ENCODE results near the gene ABR. TPM values are rescaled to one million over a fixed set of nuclear protein-coding genes. Genes with fewer than 3 reads are reported as not detected.

Gene ABR
- total RNA-seq, 1 donor from 2014 or later: 119 TPM

DNA sequence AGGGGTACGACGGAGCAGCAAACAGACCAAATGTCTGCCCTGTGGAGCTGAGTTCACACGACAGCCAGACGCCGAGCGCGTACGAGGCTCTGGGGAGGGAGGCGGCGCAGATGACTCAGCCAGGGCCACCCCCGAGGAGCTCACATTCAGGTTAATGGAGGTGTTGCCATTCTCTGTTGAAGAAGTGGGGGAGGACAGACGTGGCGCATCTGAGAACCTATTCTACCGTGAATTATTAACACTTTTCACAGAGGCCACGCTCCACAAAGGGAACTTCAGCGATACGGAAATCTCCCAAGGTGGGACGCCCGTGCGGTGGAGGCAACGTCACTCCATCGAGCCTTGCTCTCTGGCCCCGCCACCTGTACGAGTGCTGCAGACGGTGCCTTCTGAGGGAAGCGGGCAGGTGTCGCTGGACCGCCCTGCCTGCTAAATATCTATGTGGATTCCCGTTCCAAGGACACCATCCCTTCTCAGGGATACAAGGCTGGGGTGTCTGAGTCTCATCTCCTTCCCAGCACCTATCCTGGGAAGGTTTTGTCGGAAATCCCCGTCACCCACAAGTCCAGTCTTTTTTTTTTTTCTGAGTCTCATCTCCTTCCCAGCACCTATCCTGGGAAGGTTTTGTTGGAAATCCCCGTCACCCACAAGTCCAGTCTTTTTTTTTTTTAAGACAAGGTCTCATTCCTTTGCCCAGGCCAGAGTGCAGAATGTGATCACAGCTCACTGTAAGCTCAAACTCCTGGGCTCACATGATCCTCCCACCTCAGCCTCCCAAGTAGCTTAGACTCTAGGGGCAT lies 19.0 kb downstream of the ABR start:
- no peak for DNase-seq (ENCODE audit: low spot score)
- H3K36me3 Mint-ChIP-seq (ENCODE audit: low read depth): no peaks in the 10 kb centered on the region
- no peak overlapping the region for H3K27ac Mint-ChIP-seq (ENCODE audit: unreplicated experiment)
- H3K4me3 Mint-ChIP-seq (ENCODE audit: unreplicated experiment): no peak overlapping the region
- TF ChIP-seq, protein P1, sequence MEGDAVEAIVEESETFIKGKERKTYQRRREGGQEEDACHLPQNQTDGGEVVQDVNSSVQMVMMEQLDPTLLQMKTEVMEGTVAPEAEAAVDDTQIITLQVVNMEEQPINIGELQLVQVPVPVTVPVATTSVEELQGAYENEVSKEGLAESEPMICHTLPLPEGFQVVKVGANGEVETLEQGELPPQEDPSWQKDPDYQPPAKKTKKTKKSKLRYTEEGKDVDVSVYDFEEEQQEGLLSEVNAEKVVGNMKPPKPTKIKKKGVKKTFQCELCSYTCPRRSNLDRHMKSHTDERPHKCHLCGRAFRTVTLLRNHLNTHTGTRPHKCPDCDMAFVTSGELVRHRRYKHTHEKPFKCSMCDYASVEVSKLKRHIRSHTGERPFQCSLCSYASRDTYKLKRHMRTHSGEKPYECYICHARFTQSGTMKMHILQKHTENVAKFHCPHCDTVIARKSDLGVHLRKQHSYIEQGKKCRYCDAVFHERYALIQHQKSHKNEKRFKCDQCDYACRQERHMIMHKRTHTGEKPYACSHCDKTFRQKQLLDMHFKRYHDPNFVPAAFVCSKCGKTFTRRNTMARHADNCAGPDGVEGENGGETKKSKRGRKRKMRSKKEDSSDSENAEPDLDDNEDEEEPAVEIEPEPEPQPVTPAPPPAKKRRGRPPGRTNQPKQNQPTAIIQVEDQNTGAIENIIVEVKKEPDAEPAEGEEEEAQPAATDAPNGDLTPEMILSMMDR (IDR thresholded peaks at IDR 0.05): no peak
- H3K27me3 Mint-ChIP-seq (ENCODE audit: low read depth): no peaks in the 10 kb centered on the region
- no peaks in the 10 kb centered on the region for H3K9me3 Mint-ChIP-seq (ENCODE audit: low read depth)
- peaks cover 8% of the 10 kb centered on the region for H3K4me1 Mint-ChIP-seq (ENCODE audit: low read depth)

- H3K36me3 Mint-ChIP-seq (ENCODE audit: low read depth): no peaks in the 10 kb centered on the region
- H3K27ac Mint-ChIP-seq (ENCODE audit: unreplicated experiment): no peak overlapping the region
- H3K4me1 Mint-ChIP-seq (ENCODE audit: low read depth): peaks cover 10% of the 10 kb centered on the region
- no peak for DNase-seq (ENCODE audit: low spot score)
- H3K9me3 Mint-ChIP-seq (ENCODE audit: low read depth): no peaks in the 10 kb centered on the region
- H3K27me3 Mint-ChIP-seq (ENCODE audit: low read depth): no peaks in the 10 kb centered on the region
- TF ChIP-seq, protein P1 (IDR thresholded peaks at IDR 0.05): no peak
- H3K4me3 Mint-ChIP-seq (ENCODE audit: unreplicated experiment): no peak overlapping the region
These were observed 20.2 kb downstream of the ABR start for GRCh38 chr17:1159431-1160180.

DNA sequence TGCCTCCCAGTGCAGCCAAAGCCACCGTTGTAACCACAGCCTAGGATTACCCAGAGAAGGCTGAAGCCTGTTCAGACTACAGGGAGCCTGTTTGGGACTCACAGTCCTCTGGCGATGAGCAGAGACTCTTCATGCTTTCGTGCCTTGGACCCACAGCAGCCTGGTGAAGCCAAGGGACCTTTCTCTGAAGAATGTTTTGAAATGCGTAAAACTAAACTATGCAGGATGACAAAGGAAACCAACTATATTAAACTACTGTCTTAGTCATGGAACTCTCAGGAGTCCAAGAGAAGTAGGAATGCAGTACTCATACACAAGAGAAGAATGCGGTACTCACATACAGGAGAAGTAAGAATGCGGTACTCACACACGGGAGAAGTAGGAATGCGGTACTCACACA lies 20.9 kb downstream of the ABR start:
- Mint-ChIP-seq H3K9me3 (ENCODE audit: low read depth) (no peaks in the 10 kb centered on the region), H3K27ac (ENCODE audit: unreplicated experiment) (peak overlapping the region; percentile 68), H3K4me1 (ENCODE audit: low read depth) (peaks cover 10% of the 10 kb centered on the region), H3K27me3 (ENCODE audit: low read depth) (no peaks in the 10 kb centered on the region), H3K4me3 (ENCODE audit: unreplicated experiment) (no peak overlapping the region), H3K36me3 (ENCODE audit: low read depth) (no peaks in the 10 kb centered on the region)
- TF ChIP-seq, protein P1 (IDR thresholded peaks at IDR 0.05): no peak
- DNase-seq (ENCODE audit: low spot score): no peak

DNA sequence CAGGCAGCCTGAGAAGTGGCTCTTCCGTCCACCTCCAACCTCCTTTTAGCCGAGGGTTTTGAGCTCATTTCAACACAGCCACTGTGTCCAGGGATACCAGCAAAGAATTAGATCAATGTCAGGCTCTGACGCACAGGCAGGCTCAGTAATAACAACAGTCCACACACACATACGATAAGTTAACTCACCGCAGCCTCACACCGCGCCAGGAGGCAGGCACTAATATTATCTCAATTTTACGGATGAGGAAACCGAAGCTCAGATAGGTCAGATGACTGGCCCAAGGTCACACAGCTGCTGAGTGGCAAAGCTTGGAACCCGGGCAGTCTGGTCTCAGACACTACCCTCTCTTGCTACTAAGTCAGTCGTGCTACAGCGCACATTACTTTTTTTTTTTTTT lies 22.9 kb downstream of the ABR start:
- H3K4me1 Mint-ChIP-seq (ENCODE audit: low read depth): peaks cover 10% of the 10 kb centered on the region
- H3K4me3 Mint-ChIP-seq (ENCODE audit: unreplicated experiment): no peak overlapping the region
- H3K9me3 Mint-ChIP-seq (ENCODE audit: low read depth): no peaks in the 10 kb centered on the region
- H3K27me3 Mint-ChIP-seq (ENCODE audit: low read depth): no peaks in the 10 kb centered on the region
- no peaks in the 10 kb centered on the region for H3K36me3 Mint-ChIP-seq (ENCODE audit: low read depth)
- TF ChIP-seq, protein P1 (IDR thresholded peaks at IDR 0.05): no peak
- no peak overlapping the region for H3K27ac Mint-ChIP-seq (ENCODE audit: unreplicated experiment)
- DNase-seq (ENCODE audit: low spot score): no peak

GRCh38 chr17:1154704-1155103 lies 25.1 kb downstream of the ABR start:
- H3K27me3 Mint-ChIP-seq (ENCODE audit: low read depth): no peaks in the 10 kb centered on the region
- H3K9me3 Mint-ChIP-seq (ENCODE audit: low read depth): no peaks in the 10 kb centered on the region
- TF ChIP-seq, protein P1 (IDR thresholded peaks at IDR 0.05): no peak
- no peak for DNase-seq (ENCODE audit: low spot score)
- H3K27ac Mint-ChIP-seq (ENCODE audit: unreplicated experiment): no peak overlapping the region
- peaks cover 15% of the 10 kb centered on the region for H3K4me1 Mint-ChIP-seq (ENCODE audit: low read depth)
- H3K36me3 Mint-ChIP-seq (ENCODE audit: low read depth): peaks cover 2% of the 10 kb centered on the region
- no peak overlapping the region for H3K4me3 Mint-ChIP-seq (ENCODE audit: unreplicated experiment)

Measured in chondrocyte (in vitro differentiated cells).